Measurements from ENCODE around the gene PRIMA1.

Gene PRIMA1

GRCh38 chr14:93716002-93716745 is 72.1 kb downstream of the PRIMA1 start:
- no peaks in the 10 kb centered on the region for H3K9me3 ChIP-seq (ENCODE audit: control insufficient read depth in 1 of 2, low read length in 2 of 2)
- peaks cover 0 to 9% of the 10 kb centered on the region in 2 donors for H3K36me3 ChIP-seq (ENCODE audit: control insufficient read depth in 1 of 2, insufficient read depth in 2 of 2, low read length in 2 of 2)
- H3K4me1 ChIP-seq (ENCODE audit: control insufficient read depth in 1 of 2, insufficient read depth in 2 of 2, low read length in 2 of 2), result no peaks in the 10 kb centered on the region
- H3K27ac ChIP-seq (ENCODE audit: low read length), result no peak overlapping the region
- H3K4me3 ChIP-seq (ENCODE audit: low read depth in 1 of 2, low read length in 2 of 2), result no peak overlapping the region
- no peaks in the 10 kb centered on the region for H3K27me3 ChIP-seq (ENCODE audit: low read depth, low read length)

- H3K27me3 ChIP-seq (ENCODE audit: low read depth, low read length), result no peaks in the 10 kb centered on the region
- no peak overlapping the region for H3K27ac ChIP-seq (ENCODE audit: low read length)
- H3K4me1 ChIP-seq (ENCODE audit: control insufficient read depth in 1 of 2, insufficient read depth in 2 of 2, low read length in 2 of 2), result no peaks in the 10 kb centered on the region
- no peak overlapping the region for H3K4me3 ChIP-seq (ENCODE audit: low read depth in 1 of 2, low read length in 2 of 2)
- H3K9me3 ChIP-seq (ENCODE audit: control insufficient read depth in 1 of 2, low read length in 2 of 2), result no peaks in the 10 kb centered on the region
- H3K36me3 ChIP-seq (ENCODE audit: control insufficient read depth in 1 of 2, insufficient read depth in 2 of 2, low read length in 2 of 2), result peaks cover 0 to 2% of the 10 kb centered on the region in 2 donors
These were observed 72.9 kb downstream of the PRIMA1 start for GRCh38 chr14:93715279-93715927.

GRCh38 chr14:93714605-93715004 is 73.7 kb downstream of the PRIMA1 start:
- H3K9me3 ChIP-seq (ENCODE audit: control insufficient read depth in 1 of 2, low read length in 2 of 2), result no peaks in the 10 kb centered on the region
- no peaks in the 10 kb centered on the region for H3K36me3 ChIP-seq (ENCODE audit: control insufficient read depth in 1 of 2, insufficient read depth in 2 of 2, low read length in 2 of 2)
- H3K4me3 ChIP-seq (ENCODE audit: low read depth in 1 of 2, low read length in 2 of 2), result no peak overlapping the region
- no peak overlapping the region for H3K27ac ChIP-seq (ENCODE audit: low read length)
- no peaks in the 10 kb centered on the region for H3K4me1 ChIP-seq (ENCODE audit: control insufficient read depth in 1 of 2, insufficient read depth in 2 of 2, low read length in 2 of 2)
- H3K27me3 ChIP-seq (ENCODE audit: low read depth, low read length), result no peaks in the 10 kb centered on the region

GRCh38 chr14:93713726-93714405 is 74.4 kb downstream of the PRIMA1 start:
- H3K27me3 ChIP-seq (ENCODE audit: low read depth, low read length), result no peaks in the 10 kb centered on the region
- H3K4me3 ChIP-seq (ENCODE audit: low read depth in 1 of 2, low read length in 2 of 2), result no peak overlapping the region
- H3K36me3 ChIP-seq (ENCODE audit: control insufficient read depth in 1 of 2, insufficient read depth in 2 of 2, low read length in 2 of 2), result no peaks in the 10 kb centered on the region
- H3K27ac ChIP-seq (ENCODE audit: low read length), result no peak overlapping the region
- H3K9me3 ChIP-seq (ENCODE audit: control insufficient read depth in 1 of 2, low read length in 2 of 2), result no peaks in the 10 kb centered on the region
- H3K4me1 ChIP-seq (ENCODE audit: control insufficient read depth in 1 of 2, insufficient read depth in 2 of 2, low read length in 2 of 2), result no peaks in the 10 kb centered on the region

GRCh38 chr14:93712838-93713724 is 75.2 kb downstream of the PRIMA1 start:
- no peaks in the 10 kb centered on the region for H3K9me3 ChIP-seq (ENCODE audit: control insufficient read depth in 1 of 2, low read length in 2 of 2)
- H3K27me3 ChIP-seq (ENCODE audit: low read depth, low read length), result no peaks in the 10 kb centered on the region
- H3K27ac ChIP-seq (ENCODE audit: low read length), result no peak overlapping the region
- no peaks in the 10 kb centered on the region for H3K4me1 ChIP-seq (ENCODE audit: control insufficient read depth in 1 of 2, insufficient read depth in 2 of 2, low read length in 2 of 2)
- no peaks in the 10 kb centered on the region for H3K36me3 ChIP-seq (ENCODE audit: control insufficient read depth in 1 of 2, insufficient read depth in 2 of 2, low read length in 2 of 2)
- H3K4me3 ChIP-seq (ENCODE audit: low read depth in 1 of 2, low read length in 2 of 2), result no peak overlapping the region

GRCh38 chr14:93712079-93712837 is 76.0 kb downstream of the PRIMA1 start:
- Histone ChIP-seq H3K36me3 (ENCODE audit: control insufficient read depth in 1 of 2, insufficient read depth in 2 of 2, low read length in 2 of 2) (no peaks in the 10 kb centered on the region), H3K27ac (ENCODE audit: low read length) (no peak overlapping the region), H3K4me3 (ENCODE audit: low read depth in 1 of 2, low read length in 2 of 2) (no peak overlapping the region), H3K27me3 (ENCODE audit: low read depth, low read length) (no peaks in the 10 kb centered on the region), H3K9me3 (ENCODE audit: control insufficient read depth in 1 of 2, low read length in 2 of 2) (no peaks in the 10 kb centered on the region), H3K4me1 (ENCODE audit: control insufficient read depth in 1 of 2, insufficient read depth in 2 of 2, low read length in 2 of 2) (no peaks in the 10 kb centered on the region)

- H3K4me1 ChIP-seq (ENCODE audit: control insufficient read depth in 1 of 2, insufficient read depth in 2 of 2, low read length in 2 of 2), result no peaks in the 10 kb centered on the region
- no peaks in the 10 kb centered on the region for H3K9me3 ChIP-seq (ENCODE audit: control insufficient read depth in 1 of 2, low read length in 2 of 2)
- no peak overlapping the region for H3K4me3 ChIP-seq (ENCODE audit: low read depth in 1 of 2, low read length in 2 of 2)
- H3K27ac ChIP-seq (ENCODE audit: low read length), result no peak overlapping the region
- no peaks in the 10 kb centered on the region for H3K27me3 ChIP-seq (ENCODE audit: low read depth, low read length)
- no peaks in the 10 kb centered on the region for H3K36me3 ChIP-seq (ENCODE audit: control insufficient read depth in 1 of 2, insufficient read depth in 2 of 2, low read length in 2 of 2)
These were observed 79.0 kb downstream of the PRIMA1 start for GRCh38 chr14:93709249-93709648.

- Histone ChIP-seq H3K36me3 (ENCODE audit: control insufficient read depth in 1 of 2, insufficient read depth in 2 of 2, low read length in 2 of 2) (no peaks in the 10 kb centered on the region), H3K4me1 (ENCODE audit: control insufficient read depth in 1 of 2, insufficient read depth in 2 of 2, low read length in 2 of 2) (no peaks in the 10 kb centered on the region), H3K27ac (ENCODE audit: low read length) (no peak overlapping the region), H3K27me3 (ENCODE audit: low read depth, low read length) (no peaks in the 10 kb centered on the region), H3K4me3 (ENCODE audit: low read depth in 1 of 2, low read length in 2 of 2) (no peak overlapping the region), H3K9me3 (ENCODE audit: control insufficient read depth in 1 of 2, low read length in 2 of 2) (no peaks in the 10 kb centered on the region)
These were observed 79.5 kb downstream of the PRIMA1 start for GRCh38 chr14:93708800-93709199.

GRCh38 chr14:93708311-93708734 is 80.0 kb downstream of the PRIMA1 start:
- Histone ChIP-seq H3K9me3 (ENCODE audit: control insufficient read depth in 1 of 2, low read length in 2 of 2) (no peaks in the 10 kb centered on the region), H3K27me3 (ENCODE audit: low read depth, low read length) (no peaks in the 10 kb centered on the region), H3K4me3 (ENCODE audit: low read depth in 1 of 2, low read length in 2 of 2) (no peak overlapping the region), H3K27ac (ENCODE audit: low read length) (no peak overlapping the region), H3K4me1 (ENCODE audit: control insufficient read depth in 1 of 2, insufficient read depth in 2 of 2, low read length in 2 of 2) (no peaks in the 10 kb centered on the region), H3K36me3 (ENCODE audit: control insufficient read depth in 1 of 2, insufficient read depth in 2 of 2, low read length in 2 of 2) (no peaks in the 10 kb centered on the region)

- H3K27ac ChIP-seq (ENCODE audit: low read length), result no peak overlapping the region
- H3K36me3 ChIP-seq (ENCODE audit: control insufficient read depth in 1 of 2, insufficient read depth in 2 of 2, low read length in 2 of 2), result no peaks in the 10 kb centered on the region
- H3K27me3 ChIP-seq (ENCODE audit: low read depth, low read length), result no peaks in the 10 kb centered on the region
- H3K4me1 ChIP-seq (ENCODE audit: control insufficient read depth in 1 of 2, insufficient read depth in 2 of 2, low read length in 2 of 2), result no peaks in the 10 kb centered on the region
- no peak overlapping the region for H3K4me3 ChIP-seq (ENCODE audit: low read depth in 1 of 2, low read length in 2 of 2)
- H3K9me3 ChIP-seq (ENCODE audit: control insufficient read depth in 1 of 2, low read length in 2 of 2), result no peaks in the 10 kb centered on the region
These were observed 80.8 kb downstream of the PRIMA1 start for GRCh38 chr14:93707475-93707874.
